HG03571 (cell line): Measurements from ENCODE around the gene PACS1.
A peak's percentile ranks its signal among the peaks of the same experiment; 100 is the strongest.

Source experiments
- ATAC-seq: cut with Tn5 transposase; IDR thresholded peaks from one replicate; pipeline ENCODE4 v1.9.1; 2021; ENCODE audit not compliant: unreplicated experiment

Gene PACS1

DNA sequence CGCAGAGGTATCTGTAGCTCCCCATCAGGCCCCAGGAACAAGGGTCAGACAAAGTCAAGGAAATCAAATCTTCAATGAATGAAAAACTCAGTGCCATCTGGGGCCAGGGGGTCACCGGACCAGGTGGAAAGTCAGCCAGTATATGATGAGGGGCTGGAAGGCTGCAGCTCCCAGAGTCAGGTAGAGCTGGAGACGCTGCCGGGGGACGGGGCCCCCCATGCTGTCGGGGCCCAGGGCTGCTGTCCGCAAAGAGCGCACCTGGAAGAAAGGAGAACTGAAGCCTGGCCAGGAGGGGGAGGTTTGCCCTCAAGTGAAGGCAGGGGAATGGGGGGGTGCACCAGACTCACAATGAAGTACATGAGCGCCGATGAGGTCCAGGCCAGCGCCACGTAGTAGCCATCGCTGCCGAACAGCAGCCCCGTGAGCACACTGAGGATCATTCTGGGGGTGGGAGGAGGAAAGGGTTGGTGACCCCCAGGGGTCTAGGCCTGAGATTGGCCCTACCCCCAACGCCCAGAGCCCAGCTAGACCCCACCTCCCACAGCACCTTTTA lies 214.5 kb downstream of the PACS1 start:
- no peak for ATAC-seq

GRCh38 chr11:66285250-66285947 lies 215.3 kb downstream of the PACS1 start:
- no peak for ATAC-seq

DNA sequence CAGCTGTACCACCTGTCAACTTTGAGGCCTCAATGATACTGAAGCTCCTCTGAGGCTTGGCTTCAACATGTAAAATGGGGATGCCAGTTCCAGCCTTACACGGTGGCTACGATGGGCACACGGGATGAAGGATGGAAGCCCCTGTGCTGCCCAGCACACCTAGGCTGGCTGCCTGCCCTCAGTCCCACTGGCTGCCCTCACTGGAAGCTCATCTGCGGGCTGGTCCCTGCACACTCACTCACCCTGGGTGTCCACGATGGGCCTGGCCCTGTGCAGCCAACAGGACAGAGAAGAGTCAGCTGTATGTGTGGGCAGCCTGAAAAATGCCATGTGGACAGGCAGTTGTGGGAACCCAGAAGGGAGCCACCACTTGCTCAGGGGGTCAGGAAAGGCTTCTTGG lies 216.6 kb downstream of the PACS1 start:
- no peak for ATAC-seq

DNA sequence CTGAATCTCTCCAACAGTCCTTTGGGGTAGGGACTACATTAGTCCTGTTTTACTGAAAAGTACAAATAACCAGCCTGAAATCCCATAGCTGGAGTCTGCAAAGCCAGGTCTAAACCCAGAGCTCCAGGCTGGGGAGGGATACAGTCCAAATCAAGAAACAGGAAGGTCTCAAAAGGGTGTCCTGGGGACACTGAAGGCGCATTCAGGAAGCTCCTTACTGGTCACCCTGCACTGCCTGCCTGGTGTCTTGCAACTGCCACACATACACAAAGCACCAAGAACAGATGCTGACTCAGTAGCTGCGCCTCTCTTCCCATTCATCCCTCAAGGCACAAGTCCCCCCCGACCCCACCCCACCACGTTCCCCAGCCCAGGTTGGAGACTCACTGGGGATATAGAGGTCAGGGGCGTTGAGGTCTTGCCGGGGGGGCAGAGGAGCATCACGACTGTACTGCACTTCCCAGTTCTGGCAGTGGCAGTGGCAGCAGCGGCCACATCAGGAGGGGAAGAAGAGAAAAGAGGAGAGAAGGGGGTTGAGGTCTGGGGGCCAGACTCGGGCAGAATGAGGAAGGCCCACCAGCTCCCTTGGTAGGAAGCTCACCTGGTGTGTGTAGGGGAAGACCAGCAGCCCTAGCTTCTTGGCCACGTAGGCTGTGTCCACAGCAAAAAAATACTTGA lies 217.3 kb downstream of the PACS1 start:
- no peak for ATAC-seq

DNA sequence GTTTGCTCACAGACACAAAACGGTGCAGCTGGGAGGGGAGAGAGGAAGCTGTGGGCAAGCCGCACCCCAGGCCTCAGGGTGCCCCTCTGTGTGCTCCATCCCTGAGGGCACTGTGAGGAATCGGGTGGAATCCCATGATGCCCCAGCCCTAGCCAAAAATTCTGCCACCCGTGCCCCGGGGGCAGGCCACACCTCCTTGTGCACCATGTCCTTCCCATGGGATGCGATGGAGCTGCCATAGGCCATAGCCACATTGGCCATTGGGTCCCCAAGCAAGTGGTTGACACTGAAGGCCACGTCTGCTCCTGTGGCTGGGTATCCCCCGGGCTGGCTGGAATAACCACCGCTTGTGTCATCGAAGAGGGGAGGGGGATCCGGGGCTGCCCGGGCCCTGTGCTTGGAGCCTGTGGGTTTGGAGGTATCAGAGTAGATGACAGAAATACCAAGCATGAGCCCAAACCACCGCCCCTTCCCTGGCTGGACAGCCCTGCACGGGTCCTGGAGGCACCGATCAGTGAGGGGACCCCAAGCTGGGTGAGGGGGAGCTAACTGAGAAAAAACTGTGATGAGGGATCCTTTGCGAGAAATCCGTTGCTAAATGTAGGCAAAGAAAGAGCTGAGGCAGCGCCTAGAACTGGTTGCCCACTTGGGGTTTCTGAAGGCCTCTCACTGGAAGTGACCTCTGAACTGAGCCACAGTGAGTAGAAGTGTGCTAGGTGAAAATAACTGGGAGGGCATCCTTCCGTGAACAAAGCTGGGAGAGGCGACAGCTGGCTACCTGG lies 218.0 kb downstream of the PACS1 start:
- ATAC-seq, result no peak

DNA sequence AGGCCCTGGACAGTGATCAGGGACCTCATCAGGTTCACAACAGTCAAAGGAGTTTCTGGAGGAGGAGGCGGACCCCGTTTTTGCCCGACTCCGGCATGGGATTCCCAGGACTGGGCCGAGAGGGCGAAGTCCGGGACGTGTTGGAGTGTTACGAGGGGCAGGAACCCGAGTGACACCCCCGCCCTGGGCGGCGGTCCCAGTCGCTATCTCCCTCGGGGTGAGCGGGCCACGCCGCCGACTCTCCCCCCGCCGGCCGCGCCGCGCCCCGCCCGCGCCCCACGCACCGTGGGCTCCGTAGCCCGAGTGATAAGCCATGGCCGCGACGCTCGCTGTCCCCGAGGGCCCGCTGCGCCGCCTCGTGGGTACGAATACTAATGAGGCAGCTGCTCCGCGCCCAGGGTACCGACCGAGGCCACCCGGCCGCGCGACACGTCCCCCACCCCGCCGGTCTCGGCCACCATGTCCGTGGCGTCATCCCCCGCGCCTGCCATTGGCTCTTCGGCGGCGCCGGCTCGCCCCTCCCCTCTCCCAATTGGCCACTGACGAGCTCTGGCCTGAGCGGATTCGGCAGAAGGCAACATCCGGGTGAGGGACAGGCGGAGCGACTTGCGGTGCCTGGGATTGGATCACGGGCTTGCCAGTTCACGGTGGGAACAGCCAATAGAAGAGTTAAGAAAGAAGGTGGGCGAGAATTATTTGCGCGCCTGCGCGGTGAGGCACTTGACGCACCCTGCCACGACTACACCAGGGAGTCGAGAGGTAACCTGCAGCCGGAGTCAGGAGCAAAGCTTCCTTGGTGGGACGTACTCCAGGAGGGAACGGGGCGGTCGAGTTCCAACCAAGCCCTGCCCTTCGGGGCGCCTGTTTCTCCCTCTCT lies 218.8 kb downstream of the PACS1 start, which contains the start of gene YIF1A:
TSS of gene YIF1A (minus strand) at position 473 of the 877 bp plus-strand sequence. CDS start at position 315, 158 bp downstream.
- ATAC-seq, result peak; percentile 75

GRCh38 chr11:66289548-66290329 lies 219.7 kb downstream of the PACS1 start:
- ATAC-seq, result peak; percentile 34

DNA sequence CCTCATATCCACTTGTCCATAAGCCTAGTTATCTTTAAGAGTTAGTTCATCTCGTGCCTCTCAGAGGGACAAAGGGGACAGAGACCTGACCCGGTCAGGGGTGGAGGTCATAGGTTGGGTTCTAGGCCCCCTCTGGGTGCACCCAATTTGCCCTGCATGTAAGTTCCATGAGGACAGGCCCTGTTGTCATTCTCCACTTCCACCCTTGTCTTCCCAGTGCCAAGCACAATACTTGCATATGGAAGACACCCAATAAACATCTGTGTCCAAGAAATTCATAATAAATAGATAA lies 220.2 kb downstream of the PACS1 start:
- no peak for ATAC-seq

DNA sequence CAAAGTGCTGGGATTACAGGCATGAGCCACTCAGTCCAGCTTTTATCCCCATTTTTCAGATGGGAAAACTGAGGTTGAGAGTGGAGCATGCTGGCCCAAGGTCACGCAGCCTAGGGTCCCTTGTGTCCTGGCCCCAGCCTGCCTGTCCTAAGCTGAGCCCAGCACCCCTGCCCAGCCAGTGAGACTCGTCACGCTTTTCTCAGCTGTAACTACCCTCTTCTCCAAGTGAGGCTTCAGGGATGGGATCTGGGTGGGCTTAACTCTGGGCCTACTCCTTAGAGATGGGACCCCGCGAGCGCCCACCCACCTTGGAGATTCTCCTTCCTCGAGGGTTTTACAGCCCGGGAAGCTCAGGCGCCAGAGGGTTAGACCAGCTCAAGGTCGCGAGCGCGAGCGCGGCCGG lies 221.2 kb downstream of the PACS1 start:
- ATAC-seq, result no peak

- ATAC-seq, result no peak
Observed at GRCh38 chr11:66291706-66292542, 221.9 kb downstream of the PACS1 start, which contains the start of gene TMEM151A. Gene TMEM151A, plus strand, starts transcription at chr11:66291894. Its CDS starts 120 bp downstream, at chr11:66292014.

DNA sequence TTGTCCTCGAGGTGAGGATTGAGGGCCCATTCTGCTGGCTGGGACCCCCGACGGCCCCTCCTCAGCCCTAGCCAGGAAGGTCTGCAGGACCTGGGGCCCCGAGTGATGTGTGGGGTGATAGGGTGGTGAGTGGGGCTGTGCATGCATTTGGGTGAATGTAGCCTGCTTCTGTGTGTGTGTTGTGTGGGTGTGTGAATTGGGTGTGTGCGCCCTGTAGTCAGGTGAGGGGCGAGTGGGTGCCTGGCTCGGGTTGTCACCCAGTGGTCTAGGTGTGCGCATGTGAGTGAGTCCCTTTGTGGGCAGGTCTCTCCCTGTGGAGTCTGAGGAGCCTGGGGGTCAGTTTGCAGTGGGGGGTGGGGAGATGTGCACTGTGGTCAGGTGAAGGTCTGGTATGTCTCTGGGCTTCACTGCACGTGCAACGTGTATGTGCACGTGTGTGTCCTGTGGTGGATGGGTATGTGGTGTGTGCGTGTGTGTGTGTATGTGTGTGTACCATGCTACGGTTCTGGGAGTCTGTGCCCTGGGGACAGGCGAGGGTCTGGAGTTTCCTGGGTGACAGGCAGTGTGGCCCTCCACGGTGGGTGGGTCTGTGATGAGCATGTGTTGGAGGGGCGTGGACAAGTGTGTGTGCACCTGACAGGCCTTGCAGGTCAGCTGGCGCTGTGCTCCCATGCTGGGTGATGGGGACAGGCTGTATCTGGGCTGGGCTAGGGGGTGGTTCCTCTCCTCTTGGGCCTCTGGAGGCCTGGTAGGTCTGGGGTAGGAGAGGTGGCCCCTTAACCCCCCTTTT lies 222.7 kb downstream of the PACS1 start:
- ATAC-seq, result no peak

GRCh38 chr11:66293352-66293751 lies 223.3 kb downstream of the PACS1 start:
- no peak for ATAC-seq

GRCh38 chr11:66293777-66294625 lies 223.9 kb downstream of the PACS1 start:
- ATAC-seq, result no peak
